Neuronal stem cell (in vitro differentiated cells): ENCODE results near the gene AGPAT2.

ENCODE experiments used
- DNase-seq: peaks from one replicate; pipeline ENCODE4 v3.0.0-alpha.2; 2013; ENCODE audit warnings: low spot score
- H2AFZ ChIP-seq: one replicate; pipeline ENCODE4 v1.6.1; 2013; ENCODE audit warnings: mild to moderate bottlenecking, low read length, inconsistent platforms
- H2AK5ac ChIP-seq: 2 replicates; pipeline ENCODE4 v1.6.1; 2013; ENCODE audit warnings: low read depth, mild to moderate bottlenecking, inconsistent platforms, low read length, moderate library complexity, mixed read lengths
- H2BK120ac ChIP-seq: 2 replicates; pipeline ENCODE4 v1.6.1; 2013; ENCODE audit warnings: low read depth, mild to moderate bottlenecking, inconsistent platforms, low read length, moderate library complexity, mixed read lengths
- H2BK12ac ChIP-seq: one replicate; pipeline ENCODE4 v1.6.1; 2013; ENCODE audit warnings: low read length, inconsistent platforms
- H2BK15ac ChIP-seq: 2 replicates; pipeline ENCODE4 v1.6.1; 2013; ENCODE audit warnings: mild to moderate bottlenecking, low read length, inconsistent platforms, mixed read lengths
- H2BK5ac ChIP-seq: one replicate; pipeline ENCODE4 v1.6.1; 2013; ENCODE audit warnings: inconsistent platforms, mild to moderate bottlenecking, low read length, moderate library complexity
- H3K14ac ChIP-seq: one replicate; pipeline ENCODE4 v1.6.1; 2013; ENCODE audit warnings: low read length, inconsistent platforms
- H3K18ac ChIP-seq: 2 replicates; pipeline ENCODE4 v1.6.1; 2013; ENCODE audit warnings: low read length, inconsistent platforms
- H3K23ac ChIP-seq: 2 replicates; pipeline ENCODE4 v1.6.1; 2013; ENCODE audit warnings: low read depth, mild to moderate bottlenecking, mixed read lengths, low read length, inconsistent platforms; ENCODE audit not compliant: poor library complexity
- H3K27ac ChIP-seq: replicated peaks from 3 replicates; pipeline ENCODE4 v1.5.1; 2013; ENCODE audit warnings: low read length, inconsistent platforms
- H3K27me3 ChIP-seq, 3 experiments: 2 replicates each; pipeline ENCODE4 v1.6.1; 2013; ENCODE audit warnings: low read length in 3 of 3, mild to moderate bottlenecking in 2 of 3, inconsistent platforms in 1 of 3, low read depth in 1 of 3, mixed read lengths in 1 of 3, moderate library complexity in 1 of 3; ENCODE audit not compliant: control insufficient read depth in 3 of 3, insufficient read depth in 3 of 3
- H3K36me3 ChIP-seq, 2 donors: replicated peaks in 1 of 2; 2 replicates each; pipeline ENCODE4 v1.6.1; 2013; ENCODE audit warnings: low read length in 2 of 2; ENCODE audit not compliant: control insufficient read depth in 2 of 2, insufficient read depth in 2 of 2
- H3K4ac ChIP-seq: 2 replicates; pipeline ENCODE4 v1.6.1; 2013; ENCODE audit warnings: inconsistent platforms, mild to moderate bottlenecking, low read length, moderate library complexity
- H3K4me1 ChIP-seq, 2 donors: 1 replicate in 1 of 2; 2 replicates in 1 of 2; pipeline ENCODE4 v1.6.1; 2013; ENCODE audit warnings: low read length in 2 of 2, low read depth in 1 of 2; ENCODE audit not compliant: control insufficient read depth in 2 of 2, insufficient read depth in 1 of 2
- H3K4me2 ChIP-seq: one replicate; pipeline ENCODE4 v1.6.1; 2013; ENCODE audit warnings: mild to moderate bottlenecking, low read length, inconsistent platforms; ENCODE audit not compliant: insufficient read depth, poor library complexity, severe bottlenecking
- H3K4me3 ChIP-seq, 2 donors: 2 replicates each; pipeline ENCODE4 v1.5.1; 2013; ENCODE audit warnings: low read length in 2 of 2, mild to moderate bottlenecking in 2 of 2, inconsistent platforms in 1 of 2, moderate library complexity in 1 of 2
- H3K79me1 ChIP-seq: one replicate; pipeline ENCODE4 v1.6.1; 2013; ENCODE audit warnings: low read depth, mild to moderate bottlenecking, inconsistent platforms, low read length, moderate library complexity
- H3K9ac ChIP-seq: one replicate; pipeline ENCODE4 v1.6.1; 2013; ENCODE audit warnings: mild to moderate bottlenecking, low read depth, low read length, inconsistent platforms; ENCODE audit not compliant: poor library complexity
- H3K9me3 ChIP-seq, 2 donors: replicated peaks in 1 of 2; 2 replicates each; pipeline versions ENCODE3 to v1.6.1; 2013; ENCODE audit warnings: low read length in 2 of 2, mild to moderate bottlenecking in 2 of 2, inconsistent platforms in 1 of 2, low read depth in 1 of 2, mixed read lengths in 1 of 2, moderate library complexity in 1 of 2; ENCODE audit not compliant: control insufficient read depth in 2 of 2, insufficient read depth in 1 of 2
- H4K8ac ChIP-seq: one replicate; pipeline ENCODE4 v1.6.1; 2013; ENCODE audit warnings: low read depth, mild to moderate bottlenecking, inconsistent platforms, low read length, moderate library complexity
- H4K91ac ChIP-seq: one replicate; pipeline ENCODE4 v1.6.1; 2013; ENCODE audit warnings: low read length, low read depth, mild to moderate bottlenecking, inconsistent platforms; ENCODE audit not compliant: poor library complexity
- WGBS, 2 donors: extraction: QIAGEN DNeasy Blood & Tissue Kit; methylation state at CpG; one replicate each; pipeline ENCODE4 v1.1.7; 2013; ENCODE audit warnings: missing lambda C conversion rate in 2 of 2, mixed read lengths in 1 of 2; ENCODE audit not compliant: insufficient read length in 2 of 2, insufficient replicate concordance in 1 of 2; ENCODE audit errors: extremely low coverage in 2 of 2; 5-methylcytosine and 5-hydroxymethylcytosine counted together

Gene AGPAT2

DNA sequence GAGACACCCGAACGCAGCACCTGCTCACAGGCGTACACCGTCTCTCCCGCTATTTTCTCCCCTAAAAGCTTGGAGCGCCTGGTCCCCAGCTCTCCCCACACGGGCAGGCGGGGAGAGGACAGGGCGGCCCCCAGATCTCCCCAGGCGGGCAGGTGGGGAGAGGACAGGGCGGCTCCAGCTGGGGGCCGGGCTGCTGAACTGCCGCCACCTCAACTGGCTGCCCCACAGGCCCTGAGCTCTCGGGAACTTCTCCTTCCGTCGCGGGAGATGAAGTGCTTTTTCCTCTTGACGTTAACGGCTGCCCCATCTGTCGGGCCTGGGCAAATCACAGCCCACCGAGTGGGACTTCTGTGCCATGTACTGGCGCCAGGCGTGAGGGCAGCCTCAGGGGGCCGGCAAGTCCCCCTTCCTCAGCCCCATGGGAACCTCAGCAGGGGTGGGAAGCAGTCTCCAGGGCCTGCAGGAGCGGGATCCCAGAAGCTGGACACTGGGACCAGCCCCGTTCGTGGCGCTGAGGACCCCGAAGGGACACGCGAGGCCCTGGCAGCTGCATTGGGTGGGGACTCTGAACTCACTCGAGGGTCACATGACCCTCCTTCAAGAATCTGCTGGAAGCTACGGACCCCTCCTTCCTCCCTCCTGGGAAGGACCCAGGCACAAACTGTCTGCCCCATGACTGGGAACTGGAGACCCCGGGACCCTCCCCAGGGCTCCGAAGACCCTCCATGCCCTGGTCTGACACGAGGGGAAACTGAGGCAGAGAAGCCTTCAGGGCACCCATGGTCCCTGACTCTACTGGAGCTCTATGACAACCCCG, 30.3 kb downstream of the AGPAT2 start:
- H3K9me3 ChIP-seq: no peaks in the 10 kb centered on the region
- peak overlapping the region; percentile 82 for H2BK5ac ChIP-seq
- H3K27ac ChIP-seq: no peak overlapping the region
- peaks cover 5% of the 10 kb centered on the region for H3K79me1 ChIP-seq
- H4K91ac ChIP-seq: no peak overlapping the region
- H3K14ac ChIP-seq: no peak overlapping the region
- no peak overlapping the region for H3K4me2 ChIP-seq
- H3K9ac ChIP-seq: no peak overlapping the region
- peaks cover 0 to 16% of the 10 kb centered on the region in 2 donors for H3K4me1 ChIP-seq
- peak overlapping the region; percentile 22 for H2AFZ ChIP-seq
- H3K23ac ChIP-seq: no peak overlapping the region
- H2AK5ac ChIP-seq: peak overlapping the region; percentile 92
- peak overlapping the region; percentile 1 for H2BK12ac ChIP-seq
- no peak for DNase-seq
- peak overlapping the region; percentile 43 for H2BK15ac ChIP-seq
- peak overlapping the region; percentile 61 for H2BK120ac ChIP-seq
- H4K8ac ChIP-seq: no peak overlapping the region
- no peak overlapping the region for H3K4me3 ChIP-seq
- H3K27me3 ChIP-seq: peaks cover 0 to 8% (median 0%) of the 10 kb centered on the region in 3 experiments
- no peak overlapping the region for H3K4ac ChIP-seq
- H3K18ac ChIP-seq: peak overlapping the region; percentile 1
- WGBS, 2 donors: no CpG with 5 or more reads among the region's 37 CpGs
- H3K36me3 ChIP-seq: no peaks in the 10 kb centered on the region

DNA sequence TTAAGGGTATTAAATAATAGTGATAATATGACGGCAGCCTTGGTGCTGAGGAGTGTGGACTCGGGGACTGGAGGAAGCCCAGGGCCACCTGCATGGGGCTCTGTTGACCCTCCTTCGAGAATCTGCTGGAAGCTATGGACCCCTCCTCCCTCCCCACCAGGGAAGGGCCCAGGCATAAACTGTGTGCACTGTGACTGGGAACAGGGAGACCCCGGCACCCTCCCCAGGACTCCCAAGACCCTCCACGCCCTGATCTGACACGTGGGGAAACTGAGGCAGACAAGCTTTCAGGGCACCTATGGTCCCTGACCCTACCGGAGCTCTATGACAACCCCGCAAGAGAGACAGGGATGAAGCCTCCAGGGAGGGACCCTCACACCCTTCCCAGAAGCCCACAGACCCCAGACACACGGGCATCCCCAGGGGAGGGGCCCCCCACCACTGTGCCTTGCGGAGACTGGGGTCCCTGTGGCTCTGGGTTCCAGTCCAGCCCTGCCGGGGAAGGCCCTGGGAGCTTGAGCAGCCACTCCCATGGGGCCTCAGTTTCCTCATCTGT, 31.0 kb downstream of the AGPAT2 start:
- no peak overlapping the region for H3K9ac ChIP-seq
- peaks cover 5% of the 10 kb centered on the region for H3K79me1 ChIP-seq
- peak overlapping the region; percentile 61 for H2BK120ac ChIP-seq
- H3K4me2 ChIP-seq: no peak overlapping the region
- peak overlapping the region; percentile 82 for H2BK5ac ChIP-seq
- H4K8ac ChIP-seq: no peak overlapping the region
- H3K4me1 ChIP-seq: peaks cover 0 to 15% of the 10 kb centered on the region in 2 donors
- no peak overlapping the region for H2BK12ac ChIP-seq
- H2BK15ac ChIP-seq: no peak overlapping the region
- peak overlapping the region; percentile 6 for H3K14ac ChIP-seq
- H2AFZ ChIP-seq: peak overlapping the region; percentile 85
- H3K27me3 ChIP-seq: peaks cover 0 to 5% (median 0%) of the 10 kb centered on the region in 3 experiments
- no peak overlapping the region for H3K27ac ChIP-seq
- DNase-seq: no peak
- H3K4me3 ChIP-seq: no peak overlapping the region
- WGBS, 2 donors: no CpG with 5 or more reads among the region's 11 CpGs
- no peak overlapping the region for H3K23ac ChIP-seq
- no peak overlapping the region for H3K4ac ChIP-seq
- H3K36me3 ChIP-seq: no peaks in the 10 kb centered on the region
- no peaks in the 10 kb centered on the region for H3K9me3 ChIP-seq
- no peak overlapping the region for H3K18ac ChIP-seq
- H4K91ac ChIP-seq: no peak overlapping the region
- peak overlapping the region; percentile 92 for H2AK5ac ChIP-seq

DNA sequence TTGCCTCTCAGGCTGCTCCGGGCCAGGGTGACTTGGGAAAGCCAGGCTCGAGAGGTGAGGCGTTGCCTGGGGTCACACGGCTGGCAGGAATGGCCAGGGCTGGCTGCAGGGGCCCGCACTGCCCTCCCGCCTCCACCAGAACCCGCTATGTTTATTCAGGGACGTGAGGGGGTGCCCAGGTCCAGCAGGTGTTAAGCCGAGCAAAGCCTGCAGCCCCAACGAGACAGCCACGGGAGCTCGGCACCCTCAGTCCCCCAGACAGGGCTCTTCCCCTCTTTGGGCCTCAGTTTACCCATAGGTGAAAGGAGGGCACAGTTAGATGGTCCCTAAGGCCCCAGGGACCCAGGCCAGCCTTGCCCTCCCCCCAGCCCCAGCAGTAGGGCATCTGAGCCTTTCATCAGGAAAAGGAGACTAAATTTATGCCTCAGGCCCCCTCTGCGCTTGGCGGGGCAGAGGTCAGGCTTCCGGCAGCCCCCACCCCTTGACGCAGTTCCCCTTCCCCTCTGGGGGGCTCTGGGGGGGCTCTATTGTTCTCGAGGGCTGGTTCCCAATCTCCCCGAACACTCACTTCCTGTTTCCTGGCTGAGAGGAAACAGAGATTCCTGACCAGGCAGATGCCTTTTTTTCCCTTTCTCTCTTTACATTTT, 31.6 kb downstream of the AGPAT2 start:
- peaks cover 0 to 15% of the 10 kb centered on the region in 2 donors for H3K4me1 ChIP-seq
- H2BK120ac ChIP-seq: peak overlapping the region; percentile 61
- no peaks in the 10 kb centered on the region for H3K36me3 ChIP-seq
- H4K91ac ChIP-seq: peak overlapping the region; percentile 53
- H3K18ac ChIP-seq: peak overlapping the region; percentile 51
- H2AFZ ChIP-seq: peak overlapping the region; percentile 85
- peak overlapping the region; percentile 37 for H3K23ac ChIP-seq
- H2BK15ac ChIP-seq: peak overlapping the region; percentile 7
- no CpG with 5 or more reads among the region's 18 CpGs for WGBS, 2 donors
- H3K27ac ChIP-seq: no peak overlapping the region
- peak overlapping the region; percentile 99 for H3K14ac ChIP-seq
- H4K8ac ChIP-seq: no peak overlapping the region
- H2AK5ac ChIP-seq: peak overlapping the region; percentile 36
- H3K79me1 ChIP-seq: peaks cover 5% of the 10 kb centered on the region
- H2BK12ac ChIP-seq: no peak overlapping the region
- no peak overlapping the region for H3K4me2 ChIP-seq
- H3K4me3 ChIP-seq: peak overlapping the region in 1 of 2 donors; percentile 30
- H3K4ac ChIP-seq: peak overlapping the region; percentile 76
- no peak for DNase-seq
- no peaks in the 10 kb centered on the region for H3K9me3 ChIP-seq
- H2BK5ac ChIP-seq: peak overlapping the region; percentile 53
- H3K27me3 ChIP-seq: peaks cover 0 to 5% (median 0%) of the 10 kb centered on the region in 3 experiments
- H3K9ac ChIP-seq: peak overlapping the region; percentile 60
